NT2/D1 (cell line): Measurements from ENCODE around the gene MYO7A.

Source experiments
- SUZ12 ChIP-seq: IDR thresholded peaks from 2 replicates; pipeline ENCODE4 v1.6.1; 2011; ENCODE audit not compliant: insufficient read length, insufficient read depth; ENCODE audit errors: extremely low read depth
- YY1 ChIP-seq: IDR thresholded peaks from 2 replicates; pipeline ENCODE4 v1.6.1; 2011; ENCODE audit not compliant: insufficient read length, insufficient read depth
- ZNF274 ChIP-seq: IDR thresholded peaks from 2 replicates; pipeline ENCODE4 v1.6.1; 2011; ENCODE audit warnings: mild to moderate bottlenecking, low read depth, low read length

DNA sequence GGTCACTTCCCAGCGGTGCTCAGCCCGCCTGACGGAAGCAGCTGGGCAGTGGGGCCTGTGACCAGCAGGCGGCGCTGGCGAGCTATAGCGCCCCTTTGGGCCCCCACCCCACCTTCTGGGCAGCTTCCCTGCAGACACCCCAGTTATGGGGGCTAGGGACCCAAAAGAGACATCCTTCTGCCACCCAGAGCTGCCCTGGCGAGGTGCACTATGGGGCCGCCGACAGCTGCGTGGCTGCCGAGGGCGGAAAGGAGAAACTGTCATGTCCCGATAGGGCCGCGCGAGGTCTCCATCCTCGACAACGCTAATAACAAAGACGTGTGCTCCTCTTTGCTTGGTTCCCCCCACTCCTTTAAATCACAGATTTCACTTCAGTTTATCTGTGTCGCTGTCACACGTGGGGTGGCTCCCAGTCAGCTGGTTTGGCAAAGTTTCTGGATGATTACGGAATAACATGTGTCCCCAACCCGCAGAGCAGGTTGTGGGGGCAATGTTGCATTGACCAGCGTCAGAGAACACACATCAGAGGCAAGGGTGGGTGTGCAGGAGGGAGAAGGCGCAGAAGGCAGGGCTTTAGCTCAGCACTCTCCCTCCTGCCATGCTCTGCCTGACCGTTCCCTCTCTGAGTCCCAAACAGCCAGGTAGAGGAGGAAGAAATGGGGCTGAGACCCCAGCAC lies 673 bp upstream of the MYO7A start:
- no peak for TF ChIP-seq YY1
- TF ChIP-seq ZNF274 = no peak
- no peak for TF ChIP-seq SUZ12
